HAP-1 (cell line): Measurements from ENCODE around the gene MOB3A.
"Not testable (repeated sequence)": the region's sequence is repeated elsewhere in the genome, so short reads cannot be mapped to it uniquely, and the experiment has no call there.

Source experiments
- DNase-seq, 2 experiments: peaks; one replicate each; pipeline ENCODE4 v3.0.0-alpha.2; 2016 to 2020; ENCODE audit warnings: low spot score in 2 of 2
- H3K27me3 ChIP-seq: fragments of 250-450 bp; sonication (Bioruptor Pico); 2 replicates; pipeline ENCODE4 v1.5.1; 2020; ENCODE audit warnings: low read depth, mild to moderate bottlenecking, moderate library complexity
- H3K36me3 ChIP-seq: fragments of 250-450 bp; sonication (Bioruptor Pico); replicated peaks from 2 replicates; pipeline ENCODE4 v1.5.1; 2020; ENCODE audit warnings: mild to moderate bottlenecking
- H3K4me1 ChIP-seq: fragments of 250-450 bp; sonication (Bioruptor Pico); 2 replicates; pipeline ENCODE4 v1.5.1; 2020; ENCODE audit warnings: mild to moderate bottlenecking
- H3K4me3 ChIP-seq: fragments of 250-450 bp; sonication (Bioruptor Pico); 2 replicates; pipeline ENCODE4 v1.5.1; 2020; ENCODE audit warnings: mild to moderate bottlenecking, moderate library complexity
- H3K9me3 ChIP-seq: fragments of 250-450 bp; sonication (Bioruptor Pico); 2 replicates; pipeline ENCODE4 v1.5.1; 2020; ENCODE audit warnings: mild to moderate bottlenecking, moderate library complexity
- in situ Hi-C: fragments of 300-500 bp; cut with MboI; formaldehyde crosslinking; loops from 3 replicates; pipeline ENCODE4 v1.14.3; 2020; ENCODE audit warnings: low sequenced_read_pairs, inconsistent platforms, mixed read lengths

The MOB3A gene

GRCh38 chr19:2096034-2096479 lies at the start of gene MOB3A:
Gene MOB3A, minus strand, starts transcription at chr19:2096326. Its CDS starts 17,766 bp downstream, at chr19:2078560.
- DNase-seq: no peak
- Histone ChIP-seq H3K4me1 (peaks cover 12% of the 10 kb centered on the region), H3K27me3 (no peaks in the 10 kb centered on the region), H3K36me3 (peaks cover 26% of the 10 kb centered on the region), H3K4me3 (peak within 1 kb of the TSS; percentile 74), H3K9me3 (no peaks in the 10 kb centered on the region)
- in situ Hi-C loops: no loop called here

- Histone ChIP-seq H3K4me1 (peaks cover 7% of the 10 kb centered on the region), H3K36me3 (peaks cover 17% of the 10 kb centered on the region), H3K9me3 (no peaks in the 10 kb centered on the region), H3K27me3 (no peaks in the 10 kb centered on the region), H3K4me3 (no peak overlapping the region)
- no peak for DNase-seq
- in situ Hi-C loops: no loop called here
Measured at GRCh38 chr19:2145831-2146241, 49.7 kb upstream of the MOB3A start.

GRCh38 chr19:2144190-2144589 lies 48.1 kb upstream of the MOB3A start:
- Histone ChIP-seq H3K36me3 (peaks cover 11% of the 10 kb centered on the region; the same call in 1 of the 2 replicates), H3K4me1 (no peaks in the 10 kb centered on the region)
- in situ Hi-C loops: no loop called here

GRCh38 chr19:2142173-2142829 lies 46.2 kb upstream of the MOB3A start:
- peaks cover 21% of the 10 kb centered on the region for H3K36me3 ChIP-seq
- H3K4me1 ChIP-seq: no peaks in the 10 kb centered on the region
- H3K4me3 ChIP-seq: no peak overlapping the region
- no peaks in the 10 kb centered on the region for H3K27me3 ChIP-seq
- in situ Hi-C loops: no loop called here
- no peaks in the 10 kb centered on the region for H3K9me3 ChIP-seq
- DNase-seq: no peak

More at GRCh38 chr19:2144190-2144589, 48.1 kb upstream of the MOB3A start:
- Histone ChIP-seq H3K4me3 (no peak overlapping the region), H3K9me3 (no peaks in the 10 kb centered on the region), H3K27me3 (no peaks in the 10 kb centered on the region)
- DNase-seq: no peak

GRCh38 chr19:2140138-2140569 lies 44.0 kb upstream of the MOB3A start:
- no peaks in the 10 kb centered on the region for H3K4me1 ChIP-seq
- H3K27me3 ChIP-seq: no peaks in the 10 kb centered on the region
- no peak for DNase-seq
- in situ Hi-C loops: no loop called here
- no peaks in the 10 kb centered on the region for H3K9me3 ChIP-seq
- no peak overlapping the region for H3K4me3 ChIP-seq
- H3K36me3 ChIP-seq: peaks cover 31% of the 10 kb centered on the region

- Histone ChIP-seq H3K36me3 (peaks cover 34% of the 10 kb centered on the region), H3K9me3 (no peaks in the 10 kb centered on the region), H3K4me1 (no peaks in the 10 kb centered on the region), H3K4me3 (no peak overlapping the region), H3K27me3 (no peaks in the 10 kb centered on the region)
- no peak for DNase-seq
- in situ Hi-C loops: no loop called here
Measured at GRCh38 chr19:2139385-2140137, 43.4 kb upstream of the MOB3A start.

GRCh38 chr19:2138061-2138728 lies 42.1 kb upstream of the MOB3A start:
- in situ Hi-C loops: no loop called here
- DNase-seq: no peak
- H3K27me3 ChIP-seq: no peaks in the 10 kb centered on the region
- no peaks in the 10 kb centered on the region for H3K4me1 ChIP-seq
- no peaks in the 10 kb centered on the region for H3K9me3 ChIP-seq
- no peak overlapping the region for H3K4me3 ChIP-seq
- H3K36me3 ChIP-seq: peaks cover 40% of the 10 kb centered on the region

GRCh38 chr19:2136796-2137195 lies 40.7 kb upstream of the MOB3A start:
- Histone ChIP-seq H3K9me3 (no peaks in the 10 kb centered on the region), H3K36me3 (peaks cover 54% of the 10 kb centered on the region), H3K4me1 (no peaks in the 10 kb centered on the region), H3K27me3 (no peaks in the 10 kb centered on the region), H3K4me3 (no peak overlapping the region)
- no peak for DNase-seq
- in situ Hi-C loops: no loop called here

GRCh38 chr19:2135474-2136402 lies 39.6 kb upstream of the MOB3A start:
- Histone ChIP-seq H3K4me1 (no peaks in the 10 kb centered on the region), H3K36me3 (peaks cover 56% of the 10 kb centered on the region), H3K4me3 (no peak overlapping the region), H3K9me3 (no peaks in the 10 kb centered on the region), H3K27me3 (no peaks in the 10 kb centered on the region)
- DNase-seq: no peak
- in situ Hi-C loops: no loop called here

- Histone ChIP-seq H3K27me3 (no peaks in the 10 kb centered on the region), H3K4me1 (no peaks in the 10 kb centered on the region), H3K9me3 (no peaks in the 10 kb centered on the region), H3K4me3 (no peak overlapping the region), H3K36me3 (peaks cover 61% of the 10 kb centered on the region)
- DNase-seq: no peak
- in situ Hi-C loops: no loop called here
Measured at GRCh38 chr19:2132731-2133490, 36.8 kb upstream of the MOB3A start.

- DNase-seq: no peak
- Histone ChIP-seq H3K9me3 (no peaks in the 10 kb centered on the region), H3K4me3 (no peak overlapping the region), H3K27me3 (no peaks in the 10 kb centered on the region), H3K4me1 (no peaks in the 10 kb centered on the region), H3K36me3 (peaks cover 60% of the 10 kb centered on the region)
- in situ Hi-C loops: no loop called here
Measured at GRCh38 chr19:2132191-2132590, 36.1 kb upstream of the MOB3A start.

GRCh38 chr19:2131012-2131975 lies 35.2 kb upstream of the MOB3A start:
- H3K27me3 ChIP-seq, H3K4me3 ChIP-seq, in situ Hi-C loops, DNase-seq, H3K9me3 ChIP-seq, H3K4me1 ChIP-seq: not testable (repeated sequence)
- peaks cover 58% of the 10 kb centered on the region for H3K36me3 ChIP-seq
